ENCODE data around the gene HSD17B7.
"Not testable (repeated sequence)": the region's sequence is repeated elsewhere in the genome, so short reads cannot be mapped to it uniquely, and the experiment has no call there.

The HSD17B7 gene

DNA sequence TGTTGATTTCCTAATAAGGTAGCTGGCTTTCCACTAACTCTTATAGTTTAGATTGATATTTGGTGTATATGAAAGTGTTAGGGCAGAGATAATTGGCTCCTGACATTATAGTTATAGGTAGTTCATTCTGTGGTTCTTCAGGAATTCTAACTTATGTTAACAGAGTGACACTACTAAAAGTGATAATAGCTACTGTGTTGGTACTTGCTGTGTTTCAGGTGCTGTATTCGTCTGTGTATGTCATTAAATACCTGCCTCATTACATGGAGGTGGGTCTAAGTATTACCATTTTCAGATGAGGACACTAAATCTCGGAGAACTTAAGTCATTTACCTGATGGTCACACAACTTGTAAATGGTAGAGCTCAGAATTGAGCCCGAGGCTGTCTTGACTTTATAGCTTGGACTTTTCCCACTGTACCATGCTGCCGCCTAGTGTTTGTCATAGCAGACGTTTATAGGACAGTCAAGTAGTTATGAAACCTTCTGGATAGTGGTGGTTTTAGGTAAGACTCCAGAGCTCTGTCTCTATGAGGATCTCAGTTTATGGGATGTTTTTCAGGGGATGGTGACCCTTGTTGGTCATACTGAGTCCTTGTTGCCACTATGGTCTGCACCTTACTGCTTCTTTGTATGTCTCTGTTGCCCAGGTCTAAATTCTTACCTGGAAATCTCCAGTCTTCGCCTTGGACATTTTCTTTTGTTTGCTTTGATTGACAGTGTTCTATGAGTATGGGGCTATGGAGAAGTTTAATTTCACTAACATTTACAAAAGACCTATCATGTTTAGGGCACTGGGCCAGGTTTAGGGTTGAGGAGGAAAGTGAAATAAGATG is 9.7 kb downstream of the HSD17B7 start:
- TF ChIP-seq, protein P1, sequence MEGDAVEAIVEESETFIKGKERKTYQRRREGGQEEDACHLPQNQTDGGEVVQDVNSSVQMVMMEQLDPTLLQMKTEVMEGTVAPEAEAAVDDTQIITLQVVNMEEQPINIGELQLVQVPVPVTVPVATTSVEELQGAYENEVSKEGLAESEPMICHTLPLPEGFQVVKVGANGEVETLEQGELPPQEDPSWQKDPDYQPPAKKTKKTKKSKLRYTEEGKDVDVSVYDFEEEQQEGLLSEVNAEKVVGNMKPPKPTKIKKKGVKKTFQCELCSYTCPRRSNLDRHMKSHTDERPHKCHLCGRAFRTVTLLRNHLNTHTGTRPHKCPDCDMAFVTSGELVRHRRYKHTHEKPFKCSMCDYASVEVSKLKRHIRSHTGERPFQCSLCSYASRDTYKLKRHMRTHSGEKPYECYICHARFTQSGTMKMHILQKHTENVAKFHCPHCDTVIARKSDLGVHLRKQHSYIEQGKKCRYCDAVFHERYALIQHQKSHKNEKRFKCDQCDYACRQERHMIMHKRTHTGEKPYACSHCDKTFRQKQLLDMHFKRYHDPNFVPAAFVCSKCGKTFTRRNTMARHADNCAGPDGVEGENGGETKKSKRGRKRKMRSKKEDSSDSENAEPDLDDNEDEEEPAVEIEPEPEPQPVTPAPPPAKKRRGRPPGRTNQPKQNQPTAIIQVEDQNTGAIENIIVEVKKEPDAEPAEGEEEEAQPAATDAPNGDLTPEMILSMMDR (IDR thresholded peaks at IDR 0.05; ENCODE audit: insufficient read depth, missing control alignments), result peak; percentile 79
- not testable (repeated sequence) for DNase-seq (ENCODE audit: insufficient read length, low spot score)
- peak; percentile 94 for FAIRE-seq

DNA sequence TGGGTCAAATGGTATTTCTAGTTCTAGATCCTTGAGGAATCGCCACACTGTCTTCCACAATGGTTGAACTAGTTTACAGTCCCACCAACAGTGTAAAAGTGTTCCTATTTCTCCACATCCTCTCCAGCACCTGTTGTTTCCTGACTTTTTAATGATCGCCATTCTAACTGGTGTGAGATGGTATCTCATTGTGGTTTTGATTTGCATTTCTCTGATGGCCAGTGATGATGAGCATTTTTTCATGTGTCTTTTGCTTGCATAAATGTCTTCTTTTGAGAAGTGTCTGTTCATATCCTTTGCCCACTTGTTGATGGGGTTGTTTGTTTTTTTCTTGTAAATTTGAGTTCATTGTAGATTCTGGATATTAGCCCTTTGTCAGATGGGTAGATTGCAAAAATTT is 17.0 kb downstream of the HSD17B7 start:
- DNase-seq (ENCODE audit: insufficient read length, low spot score); FAIRE-seq: not testable (repeated sequence)

DNA sequence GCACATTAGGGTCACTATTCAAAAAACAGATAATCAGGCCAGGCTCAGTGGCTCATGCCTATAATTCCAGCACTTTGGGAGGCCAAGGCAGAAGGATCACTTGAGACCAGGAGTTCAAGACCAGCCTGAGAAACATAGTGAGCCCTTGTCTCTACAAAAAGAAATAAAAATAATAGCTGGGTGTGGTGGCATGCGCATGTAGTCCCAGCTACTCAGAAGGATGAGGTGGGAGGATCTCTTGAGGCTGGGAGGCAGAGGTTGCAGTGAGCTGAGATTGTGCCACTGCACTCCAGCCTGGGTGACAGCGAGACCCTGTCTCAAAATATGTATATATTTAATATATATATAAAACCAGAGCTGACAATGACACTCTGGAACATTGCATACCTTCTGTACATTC is 21.9 kb downstream of the HSD17B7 start:
- DNase-seq (ENCODE audit: insufficient read length, low spot score); FAIRE-seq: not testable (repeated sequence)

DNA sequence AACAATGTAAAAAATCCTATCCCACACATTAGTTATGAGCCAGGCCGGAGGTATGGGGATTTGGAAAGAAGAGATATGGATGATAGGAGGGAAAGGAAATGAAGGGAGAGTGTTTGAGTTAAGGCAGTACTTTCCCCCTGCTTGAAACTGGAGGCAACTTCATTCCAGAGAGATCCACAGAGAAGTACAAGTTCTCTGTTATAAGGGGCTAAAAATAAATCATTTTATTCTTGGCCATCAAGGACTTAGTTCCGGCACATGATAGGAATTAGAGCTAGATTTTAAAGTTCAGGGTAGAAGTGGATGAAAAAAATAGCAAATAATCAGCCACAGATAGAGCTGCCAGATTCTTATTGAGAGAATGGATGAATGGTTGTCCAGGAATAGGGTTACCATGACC is 27.6 kb downstream of the HSD17B7 start:
- not testable (repeated sequence) for DNase-seq (ENCODE audit: insufficient read length, low spot score); FAIRE-seq

DNA sequence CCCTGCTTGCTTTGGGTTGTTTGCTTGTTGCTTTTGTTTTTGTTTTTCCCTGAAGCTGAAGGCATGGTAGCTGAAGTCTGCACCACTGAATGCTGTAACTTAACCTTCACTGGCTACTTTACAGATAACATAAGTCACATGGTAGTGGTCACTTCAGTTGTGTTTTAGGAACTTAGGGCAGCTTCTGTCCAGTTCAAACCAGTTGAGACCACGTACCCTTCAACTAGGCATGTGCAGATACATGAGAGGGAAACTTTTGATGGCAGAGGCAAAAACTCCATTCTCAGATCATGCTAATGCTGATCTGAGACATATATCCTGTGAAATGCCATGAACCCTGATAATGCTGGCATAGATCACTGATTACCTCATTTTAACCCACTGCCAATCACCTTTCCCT is 28.2 kb downstream of the HSD17B7 start:
- not testable (repeated sequence) for FAIRE-seq; DNase-seq (ENCODE audit: insufficient read length, low spot score)

DNA sequence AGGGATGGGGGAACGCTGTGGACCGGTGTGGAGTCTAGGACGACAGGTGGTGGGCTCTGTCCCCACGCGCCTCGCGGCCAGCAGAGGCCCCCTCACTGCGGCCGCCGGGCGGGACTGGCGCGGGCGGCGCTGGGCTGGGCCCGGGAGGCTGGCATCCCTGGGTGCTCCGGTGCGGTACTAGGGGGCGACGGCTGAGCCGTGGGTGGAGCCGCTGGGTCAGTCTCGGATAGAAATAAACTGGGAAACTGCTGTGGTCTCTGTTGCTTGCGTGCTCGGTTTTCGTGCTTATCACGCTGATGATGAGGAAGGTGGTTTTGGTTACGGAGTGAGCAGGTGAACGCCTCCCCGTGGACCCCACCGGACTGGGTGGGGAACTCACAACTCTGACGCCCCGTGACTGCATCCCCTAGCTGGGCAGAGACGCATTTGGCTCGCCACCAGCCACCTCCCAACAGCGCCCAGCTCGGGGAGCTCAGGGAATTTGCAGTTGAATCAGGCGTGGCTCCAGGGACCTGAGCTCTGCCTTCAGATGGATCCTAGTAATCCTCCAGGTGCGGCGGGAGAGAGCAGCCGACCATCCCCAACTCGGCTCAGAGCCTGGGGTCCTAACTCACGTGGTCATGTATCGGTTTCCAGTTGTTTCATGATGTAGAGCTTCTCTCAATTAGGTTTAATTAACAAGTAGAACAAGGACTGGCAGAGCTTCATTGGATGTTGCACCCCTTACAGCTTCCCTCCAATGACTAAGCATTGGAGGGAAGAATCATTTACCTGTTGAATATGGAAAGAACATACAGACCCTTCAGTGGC is 32.1 kb downstream of the HSD17B7 start:
- no peak for DNase-seq (ENCODE audit: insufficient read length, low spot score)
- peak; percentile 51 for FAIRE-seq
- TF ChIP-seq, protein P1 (IDR thresholded peaks at IDR 0.05; ENCODE audit: insufficient read depth, missing control alignments), result no peak

DNA sequence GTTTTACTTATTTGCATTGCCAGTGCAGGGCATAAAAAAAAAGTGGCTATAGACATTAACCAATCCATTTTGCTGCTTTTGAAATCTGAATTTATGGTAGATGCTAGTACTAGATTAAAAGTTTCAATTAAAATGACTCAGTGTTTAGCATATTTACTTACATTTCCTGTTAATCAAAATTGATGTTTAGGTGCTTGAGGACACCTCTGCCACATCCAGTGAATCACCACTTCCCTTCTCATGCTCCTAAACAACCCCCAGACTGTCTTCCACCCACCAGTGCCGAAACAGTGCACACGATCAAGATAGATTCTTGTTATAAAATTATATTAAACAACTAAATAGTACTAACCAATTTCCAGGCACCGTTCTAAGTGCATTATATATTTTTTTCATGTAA is 32.7 kb downstream of the HSD17B7 start:
- FAIRE-seq (peak; percentile 16), DNase-seq (ENCODE audit: insufficient read length, low spot score) (no peak)
- TF ChIP-seq, protein P1 (IDR thresholded peaks at IDR 0.05; ENCODE audit: insufficient read depth, missing control alignments), result no peak

DNA sequence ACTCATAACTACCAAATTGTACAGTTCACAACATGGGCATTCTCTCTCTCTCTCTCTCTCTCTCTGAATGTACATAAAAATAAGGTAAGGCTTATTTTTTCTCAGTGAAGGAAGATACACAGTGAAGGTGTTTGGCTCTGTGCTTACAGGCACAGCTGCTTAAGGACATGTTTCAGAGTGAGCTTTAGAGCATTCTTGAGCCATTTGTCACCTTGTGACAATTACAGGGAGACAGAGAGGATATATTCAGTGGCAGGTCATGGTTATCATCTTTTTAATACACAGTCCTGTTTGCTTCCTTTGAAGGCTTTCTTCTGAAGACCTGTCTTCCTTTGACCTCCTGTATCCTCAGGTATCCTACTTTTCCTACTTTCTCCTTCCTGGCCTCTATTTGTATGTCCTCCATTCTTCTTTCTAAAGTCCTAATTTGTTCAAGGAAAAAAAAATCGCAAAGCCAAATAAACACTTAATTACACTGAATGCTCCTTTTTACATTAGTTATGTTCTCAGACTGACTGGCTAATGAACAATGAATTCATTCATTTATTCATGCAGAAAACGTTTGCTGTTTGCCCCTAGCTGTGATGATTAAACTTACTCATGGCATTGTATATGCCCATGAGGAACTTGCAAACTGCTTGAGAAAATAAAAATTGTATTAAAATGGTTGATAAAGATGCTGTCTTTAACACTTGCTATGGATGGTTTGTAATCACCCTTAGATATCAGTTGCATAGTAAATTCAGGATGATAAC is 33.4 kb downstream of the HSD17B7 start:
- TF ChIP-seq, protein P1 (IDR thresholded peaks at IDR 0.05; ENCODE audit: insufficient read depth, missing control alignments), result no peak
- FAIRE-seq (peak; percentile 11), DNase-seq (ENCODE audit: insufficient read length, low spot score) (no peak)

DNA sequence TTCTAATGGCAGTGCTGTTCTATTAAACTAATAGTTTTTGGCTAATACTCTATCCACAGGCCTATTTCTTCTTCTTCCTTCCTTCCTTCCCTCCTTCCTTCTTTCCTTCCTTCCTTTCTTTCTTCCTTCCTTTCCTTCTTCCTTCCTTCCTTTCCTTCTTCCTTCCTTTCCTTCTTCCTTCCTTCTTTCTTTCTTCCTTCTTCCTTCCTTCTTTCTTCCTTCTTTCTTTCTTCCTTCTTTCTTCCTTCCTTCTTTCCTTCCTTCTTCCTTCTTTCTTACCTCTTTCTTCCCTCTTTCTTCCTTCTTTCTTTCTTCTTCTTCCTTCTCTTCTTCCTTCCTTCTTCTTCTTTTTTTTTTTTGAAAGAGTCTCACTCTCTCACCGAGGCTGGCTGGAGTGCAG is 38.8 kb downstream of the HSD17B7 start:
- peak; percentile 61 for FAIRE-seq
- DNase-seq (ENCODE audit: insufficient read length, low spot score), result no peak

More for the DNA sequence above, 38.8 kb downstream of the HSD17B7 start:
- TF ChIP-seq, protein P1 (IDR thresholded peaks at IDR 0.05; ENCODE audit: insufficient read depth, missing control alignments), result no peak
